ENCODE measurements around the gene PEBP1.
A peak's percentile ranks its signal among the peaks of the same experiment; 100 is the strongest.

PEBP1 gene

DNA sequence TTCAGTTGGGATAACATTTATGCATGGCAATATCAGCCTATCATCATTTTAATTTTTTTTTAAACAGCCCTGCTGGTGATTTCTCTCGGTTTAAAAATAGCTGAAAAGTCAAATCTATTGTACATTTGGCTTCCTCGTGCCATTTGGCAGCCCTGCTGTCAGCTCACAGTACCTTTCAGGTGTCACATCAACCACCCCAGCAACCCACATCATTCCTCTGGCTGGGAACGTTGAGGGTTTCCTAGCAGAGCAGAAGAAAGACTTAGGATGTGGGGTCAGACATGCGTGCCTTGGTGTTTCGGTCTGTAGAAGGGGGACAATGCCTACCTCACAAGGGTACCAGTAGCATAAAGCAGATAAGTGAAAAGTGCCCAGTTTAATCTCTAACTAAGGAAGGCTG, 15.8 kb downstream of the PEBP1 start:
- no peak overlapping the region for H3K27ac ChIP-seq
- TF ChIP-seq CTCF (conservative IDR thresholded peaks at IDR 0.05): no peak

DNA sequence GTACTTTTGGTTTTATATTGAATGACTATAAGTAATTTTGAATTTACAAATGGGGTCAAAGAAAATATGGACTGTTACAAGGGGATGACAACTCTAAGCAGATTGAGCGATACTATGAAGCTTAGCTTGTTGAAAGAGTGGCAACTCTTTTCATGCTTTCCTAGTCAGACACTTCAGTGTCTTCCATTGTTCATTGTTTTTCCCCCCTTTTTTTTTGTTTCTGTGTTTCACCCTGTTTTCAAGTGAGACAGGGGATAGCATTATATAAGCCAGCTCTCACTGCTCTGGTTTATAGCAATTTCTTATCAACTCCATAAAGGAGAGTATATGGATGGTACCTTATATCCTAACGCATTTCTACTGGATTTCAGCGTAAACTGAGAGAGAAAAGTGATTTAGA, 24.6 kb downstream of the PEBP1 start:
- H3K27ac ChIP-seq: no peak overlapping the region
- no peak for TF ChIP-seq CTCF (conservative IDR thresholded peaks at IDR 0.05)

DNA sequence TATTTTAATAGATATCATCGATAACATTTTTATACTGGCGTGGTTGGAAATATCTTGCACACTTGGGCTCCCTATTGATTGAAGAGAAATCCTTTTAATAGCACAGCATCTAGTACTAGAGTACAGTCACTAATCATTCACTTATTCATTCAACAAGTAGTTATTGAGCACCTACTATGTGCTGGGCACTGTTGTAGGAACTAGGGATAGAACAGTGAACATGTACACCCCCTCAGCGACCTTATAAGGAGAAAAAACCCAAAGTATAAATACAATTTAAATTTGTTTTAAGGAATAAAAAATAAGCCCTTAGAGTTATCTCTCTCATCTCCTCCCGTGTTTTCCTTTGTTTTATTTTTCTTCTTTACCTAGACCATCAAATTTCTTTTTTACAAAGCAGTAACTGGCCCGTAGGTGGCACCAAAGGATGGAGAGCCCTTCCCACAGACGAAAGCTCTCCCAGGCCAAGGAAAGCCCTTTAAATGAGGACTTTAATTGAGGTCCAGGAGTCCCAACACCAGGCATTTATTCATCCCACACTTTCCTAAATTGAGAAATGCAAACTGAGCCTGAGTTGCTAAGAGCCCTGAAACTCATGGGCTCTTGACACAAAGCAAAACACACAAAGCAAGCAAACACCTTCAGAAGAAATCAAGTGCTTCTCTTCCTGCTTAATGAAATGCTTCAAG, 29.0 kb downstream of the PEBP1 start:
- peak; percentile 95 for TF ChIP-seq CTCF (conservative IDR thresholded peaks at IDR 0.05)
- H3K27ac ChIP-seq: no peak overlapping the region

- no peak overlapping the region for H3K27ac ChIP-seq
- no peak for TF ChIP-seq CTCF (conservative IDR thresholded peaks at IDR 0.05)
Measured at GRCh38 chr12:118166946-118167345, 31.0 kb downstream of the PEBP1 start.

GRCh38 chr12:118175823-118176447, 40.0 kb downstream of the PEBP1 start:
- H3K27ac ChIP-seq: no peak overlapping the region
- no peak for TF ChIP-seq CTCF (conservative IDR thresholded peaks at IDR 0.05)

DNA sequence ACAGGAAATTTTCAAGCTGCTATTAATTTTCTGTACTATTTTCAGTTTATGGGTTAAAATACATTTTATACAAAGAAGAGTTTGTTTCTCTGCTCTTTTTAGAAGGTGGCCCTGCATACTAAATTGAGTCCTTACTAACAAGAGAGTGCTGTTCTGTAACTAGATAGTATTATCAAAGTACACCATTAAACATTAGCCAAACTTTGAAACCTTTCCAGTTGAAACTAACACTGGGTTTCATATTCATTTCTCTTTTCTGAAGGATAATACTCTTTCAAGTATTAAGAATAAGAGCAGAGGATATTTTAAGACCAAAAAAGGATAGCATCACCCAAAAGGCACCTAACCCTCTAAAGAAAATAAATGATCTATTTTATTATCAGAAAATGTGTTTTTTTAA, 47.2 kb downstream of the PEBP1 start:
- no peak overlapping the region for H3K27ac ChIP-seq
- no peak for TF ChIP-seq CTCF (conservative IDR thresholded peaks at IDR 0.05)

- no peak for TF ChIP-seq CTCF (conservative IDR thresholded peaks at IDR 0.05)
- no peak overlapping the region for H3K27ac ChIP-seq
Measured at GRCh38 chr12:118183711-118184110, 47.8 kb downstream of the PEBP1 start.
